Glomerular visceral epithelial cell (primary cell): ENCODE results near the gene GJA9.
"Not testable (repeated sequence)": the region's sequence is repeated elsewhere in the genome, so short reads cannot be mapped to it uniquely, and the experiment has no call there.

Experiments
- DNase-seq: peaks from one replicate; pipeline ENCODE4 v3.0.0-alpha.2; 2016; ENCODE audit errors: extremely low spot score

GJA9 gene

DNA sequence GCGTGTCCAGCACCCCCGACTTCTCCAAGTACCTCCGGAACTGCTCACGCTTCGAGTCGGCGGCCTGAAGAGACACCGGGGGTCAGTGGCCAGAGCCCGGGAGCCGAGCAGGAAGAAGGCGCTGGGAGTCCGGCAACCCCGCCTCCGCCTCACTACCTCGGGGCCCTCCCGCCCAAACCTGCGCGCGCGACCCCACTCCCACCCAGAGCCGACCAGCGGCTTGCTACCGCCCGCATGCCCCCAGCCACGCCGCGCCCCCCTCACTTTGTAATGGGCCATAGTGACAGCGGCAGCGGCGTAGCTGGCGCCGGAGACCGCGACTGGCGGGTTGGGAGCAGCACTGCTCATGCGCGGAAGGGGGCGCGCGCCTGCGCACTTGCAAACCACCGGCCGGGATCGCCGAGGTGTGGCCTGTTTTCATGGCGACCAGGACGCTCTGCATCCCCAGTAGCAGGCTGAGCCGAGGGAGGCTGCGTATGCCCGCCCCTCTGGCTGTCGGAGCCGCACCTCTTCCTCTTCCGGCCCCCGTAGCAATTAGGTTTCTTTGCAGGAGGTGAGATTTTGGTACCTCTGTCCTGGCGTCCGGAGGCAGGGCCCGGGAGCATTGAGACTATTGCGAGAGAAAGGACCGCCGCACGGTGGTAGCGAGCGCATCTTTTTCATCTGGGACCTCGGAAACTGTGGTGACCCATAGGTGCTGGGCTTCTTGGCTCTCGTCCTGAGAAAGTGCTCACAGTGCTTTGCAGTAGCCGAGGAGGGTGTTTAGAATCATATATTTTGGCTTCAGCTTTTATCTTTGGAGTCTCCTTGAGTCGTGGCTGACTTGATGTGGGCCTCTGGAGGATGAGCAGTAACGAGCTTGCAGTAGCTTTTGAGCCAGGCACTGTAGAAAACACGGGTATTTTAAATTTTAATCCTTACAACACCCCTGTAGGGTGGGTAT is 8.1 kb downstream of the GJA9 start, which contains the start of gene MYCBP:
Gene MYCBP, minus strand, starts transcription at position 322 of the 943 bp plus-strand sequence. Its CDS starts 43 bp downstream, at position 279.
- DNase-seq: peak; percentile 97

DNA sequence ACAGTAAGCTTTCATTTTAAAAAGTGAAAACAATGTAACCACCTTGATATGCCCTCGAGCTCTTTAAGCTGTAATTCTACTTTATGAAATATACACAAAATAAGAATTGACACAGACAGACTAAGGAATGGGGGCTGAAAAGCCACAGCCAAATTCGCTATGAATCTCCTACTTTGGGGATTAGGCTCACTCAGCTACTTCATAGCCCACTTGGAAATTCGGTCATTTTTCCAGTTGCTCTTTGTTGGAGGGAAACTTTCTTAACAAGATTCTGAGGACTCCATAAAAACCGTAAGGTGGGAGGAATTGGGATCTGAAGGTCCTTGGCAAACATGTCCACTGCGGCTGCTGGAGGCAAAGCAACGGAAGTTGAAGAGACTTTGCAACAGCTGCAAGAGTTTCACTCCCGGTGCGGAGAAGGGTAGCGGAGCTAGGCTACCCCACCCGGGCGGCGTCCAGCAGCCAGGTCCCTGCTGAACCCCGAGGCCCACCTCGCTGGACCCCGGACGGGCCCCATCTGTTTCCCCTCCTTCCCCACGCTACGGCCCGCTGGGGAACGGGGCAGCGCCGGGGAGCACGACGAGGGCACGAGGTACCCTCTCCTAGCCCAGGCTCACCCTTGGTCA is 8.9 kb downstream of the GJA9 start:
- DNase-seq: peak; percentile 5

DNA sequence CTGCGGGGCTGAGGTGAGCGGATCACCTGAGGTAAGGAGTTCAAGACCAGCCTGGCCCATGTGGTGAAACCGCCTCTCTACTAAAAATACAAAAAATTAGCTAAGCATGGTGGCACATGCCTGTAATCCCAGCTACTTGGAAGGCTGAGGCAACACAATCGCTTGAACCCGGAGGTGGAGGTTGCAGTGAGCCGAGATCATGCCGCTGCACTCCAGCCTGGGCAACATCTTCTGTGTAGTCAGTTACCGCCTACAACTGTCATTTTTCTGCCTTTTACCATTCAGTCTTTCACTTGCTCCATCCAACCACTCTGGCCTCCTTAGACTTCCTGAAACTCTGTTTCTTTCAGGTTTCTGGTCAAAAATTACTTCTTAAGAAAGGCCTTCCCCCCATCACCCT is 10.4 kb downstream of the GJA9 start:
- DNase-seq: no peak

DNA sequence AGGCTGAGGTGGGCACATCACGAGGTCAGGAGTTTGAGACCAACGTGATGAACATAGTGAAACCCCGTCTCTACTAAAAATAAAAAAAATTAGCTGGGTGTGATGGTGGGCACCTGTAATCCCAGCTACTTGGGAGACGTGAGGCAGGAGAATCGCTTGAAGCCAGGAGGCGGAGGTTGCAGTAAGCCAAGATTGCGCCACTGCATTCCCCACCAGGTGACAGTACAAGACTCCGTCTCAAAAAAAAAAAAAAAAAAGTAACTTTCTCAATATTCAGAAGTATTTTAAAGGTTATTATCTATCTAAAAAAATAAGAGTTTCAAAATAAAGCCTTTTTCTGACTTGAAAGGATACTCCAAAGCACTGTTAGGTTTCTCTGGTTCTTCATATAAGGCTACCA is 14.2 kb downstream of the GJA9 start:
- no peak for DNase-seq

DNA sequence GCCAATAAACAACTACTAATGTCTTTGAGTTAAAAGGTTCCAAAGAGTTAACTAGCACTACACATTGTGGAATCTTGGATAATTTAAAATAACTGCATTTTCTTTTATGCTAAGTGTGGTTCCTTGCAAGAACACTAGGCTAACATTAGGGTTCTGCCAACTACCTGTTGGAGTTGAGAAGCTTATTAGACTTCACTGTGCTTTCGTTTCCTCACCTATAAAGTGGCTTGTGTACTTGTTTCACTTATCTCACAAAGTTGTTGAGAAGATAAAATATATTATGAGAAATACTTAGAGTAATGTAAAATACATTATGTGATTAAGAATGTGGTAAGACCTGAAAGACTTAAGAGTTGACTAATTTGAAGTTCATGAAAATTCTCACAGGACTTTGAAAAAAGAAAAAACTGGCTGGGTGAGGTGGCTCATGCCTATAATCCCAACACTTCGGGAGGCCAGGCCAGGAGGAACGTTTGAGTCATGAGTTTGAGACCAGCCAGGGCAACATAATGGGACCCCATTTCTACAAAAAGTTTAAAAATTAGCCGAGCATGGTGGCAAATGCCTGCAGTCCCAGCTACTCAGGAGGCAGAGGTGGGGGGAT is 16.2 kb downstream of the GJA9 start:
- DNase-seq: no peak

DNA sequence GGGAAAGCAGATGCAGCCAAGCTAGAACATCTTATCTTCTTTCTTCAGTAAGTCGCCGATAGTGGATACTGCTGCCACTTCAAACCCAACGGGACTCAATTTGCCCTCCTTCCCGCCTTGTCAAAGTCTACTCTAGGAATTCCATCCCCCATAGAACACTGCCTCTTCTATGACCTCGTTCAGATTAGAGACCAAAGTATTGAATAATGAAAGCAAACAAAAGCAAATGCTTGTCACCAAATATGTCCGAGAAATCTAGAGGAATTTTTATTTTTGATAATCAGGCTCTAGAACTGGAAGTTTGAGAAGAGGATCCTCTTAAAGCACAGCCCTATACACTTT is 21.0 kb downstream of the GJA9 start:
- DNase-seq: peak; percentile 5

DNA sequence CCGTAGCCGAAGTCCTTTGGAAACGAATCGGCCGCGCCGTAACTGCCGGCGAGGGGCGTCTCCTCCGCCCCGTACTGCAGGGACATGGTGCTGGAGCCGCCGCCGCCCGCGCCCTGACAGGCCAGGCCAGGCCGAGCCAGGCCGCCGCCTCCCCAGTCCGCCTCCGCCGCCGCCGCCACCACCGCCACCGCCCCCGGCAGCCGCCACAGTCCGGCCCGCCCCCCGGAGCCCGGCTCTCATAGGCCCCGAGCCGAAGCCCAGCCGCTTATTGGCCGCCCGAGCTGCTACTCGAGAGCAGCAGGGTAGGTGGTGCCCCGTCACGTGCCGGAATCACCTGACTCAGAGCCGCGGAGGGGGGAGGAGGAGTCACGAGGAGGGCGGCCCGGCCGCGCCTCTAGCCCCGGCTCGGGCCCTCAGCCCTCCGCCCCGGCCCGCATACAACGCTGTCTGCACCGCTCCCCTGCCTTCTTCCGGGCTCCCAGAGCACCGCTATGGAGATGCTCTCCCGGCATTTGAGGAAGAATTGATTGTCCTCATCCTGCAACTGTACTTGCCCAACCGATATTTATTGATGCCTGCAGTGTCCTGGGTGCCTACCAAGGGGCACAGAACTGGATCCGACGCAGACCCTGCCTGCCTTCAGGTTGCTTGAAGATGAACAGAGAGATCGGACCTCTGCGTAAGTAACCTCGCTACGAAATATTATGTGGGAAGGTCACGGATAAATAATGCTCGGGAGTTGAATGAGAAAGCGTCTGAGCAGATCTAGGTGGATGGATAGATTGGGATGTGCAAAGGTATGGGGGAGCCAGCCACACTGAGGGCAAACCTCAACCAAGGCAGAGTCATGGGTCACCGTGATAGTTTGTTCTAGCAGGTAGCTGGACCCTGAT is 21.6 kb downstream of the GJA9 start, which contains the start of gene RRAGC:
Gene RRAGC, minus strand, starts transcription at position 212 of the 893 bp plus-strand sequence. Its CDS starts 126 bp downstream, at position 86.
- peak; percentile 99 for DNase-seq

DNA sequence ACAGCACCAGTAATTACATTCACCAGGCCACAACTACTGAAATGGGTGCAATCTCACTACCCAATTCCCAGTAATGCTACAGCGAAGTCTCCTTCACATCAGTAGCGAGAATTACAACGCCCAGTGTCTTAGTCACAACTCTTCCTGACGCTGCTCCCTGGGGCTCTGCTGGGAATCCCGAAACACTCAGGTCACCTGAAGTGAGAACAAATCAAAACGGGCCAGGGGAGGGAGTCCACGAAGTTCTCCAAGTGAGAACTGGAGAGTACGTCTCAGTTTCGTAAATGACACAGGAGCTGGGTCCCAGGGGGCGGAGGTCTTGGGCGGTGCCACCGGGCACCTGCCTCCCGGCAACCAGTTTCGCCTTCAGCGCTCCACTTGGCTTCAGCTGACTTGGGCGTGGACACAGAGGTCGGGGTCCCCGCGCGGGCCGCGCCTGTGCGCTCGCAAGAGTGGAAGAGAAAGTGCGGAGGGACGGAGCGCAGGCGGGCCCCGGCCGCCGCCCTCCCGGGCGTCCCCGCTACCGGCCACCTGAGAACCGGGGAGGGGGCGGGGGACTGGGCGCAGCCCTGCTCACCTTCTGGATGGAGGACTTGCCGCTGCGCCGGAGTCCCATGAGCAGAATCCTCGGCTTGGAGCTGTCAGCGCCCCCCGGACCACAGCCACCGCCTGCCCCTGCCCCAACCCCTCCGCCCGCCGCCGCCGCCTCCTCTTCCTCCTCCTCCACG is 22.4 kb downstream of the GJA9 start:
- peak; percentile 66 for DNase-seq

DNA sequence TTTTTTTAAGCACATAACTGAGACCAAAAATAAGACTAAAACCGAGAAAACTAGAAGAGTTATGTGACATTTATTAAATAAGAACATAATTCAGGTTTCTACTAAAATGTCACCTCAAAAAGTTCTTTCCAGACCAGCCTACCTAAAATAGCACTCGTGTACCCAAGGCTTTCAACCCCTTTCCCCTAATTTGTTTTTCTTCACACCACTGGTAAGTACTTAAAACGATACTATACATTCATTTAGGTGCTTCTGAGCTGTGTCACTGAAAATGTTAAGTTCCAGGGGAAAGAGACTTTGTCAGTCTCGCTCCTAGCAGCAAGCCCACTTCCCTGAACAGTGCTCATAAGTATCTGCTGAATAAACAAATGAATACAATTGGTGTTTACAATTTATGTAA is 28.6 kb downstream of the GJA9 start:
- no peak for DNase-seq

DNA sequence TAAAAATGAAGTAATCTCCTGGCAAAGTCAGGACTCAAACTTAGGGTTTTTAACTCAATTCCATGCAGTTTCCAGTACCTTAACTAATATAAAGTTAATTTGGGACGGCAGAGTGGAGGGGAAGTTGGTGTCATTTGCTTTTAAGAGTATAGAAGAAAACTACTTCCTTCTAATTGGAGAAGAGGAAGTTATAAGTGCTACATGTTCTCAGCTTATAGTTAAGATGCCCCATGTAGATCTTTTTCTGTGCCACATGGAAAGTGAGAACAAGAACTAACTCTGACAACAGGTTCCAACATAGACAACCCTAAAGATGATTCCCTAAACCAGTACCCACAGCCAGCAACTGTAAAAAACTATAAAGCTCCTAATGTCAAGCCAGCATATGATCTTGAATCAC is 33.3 kb downstream of the GJA9 start:
- DNase-seq: no peak

DNA sequence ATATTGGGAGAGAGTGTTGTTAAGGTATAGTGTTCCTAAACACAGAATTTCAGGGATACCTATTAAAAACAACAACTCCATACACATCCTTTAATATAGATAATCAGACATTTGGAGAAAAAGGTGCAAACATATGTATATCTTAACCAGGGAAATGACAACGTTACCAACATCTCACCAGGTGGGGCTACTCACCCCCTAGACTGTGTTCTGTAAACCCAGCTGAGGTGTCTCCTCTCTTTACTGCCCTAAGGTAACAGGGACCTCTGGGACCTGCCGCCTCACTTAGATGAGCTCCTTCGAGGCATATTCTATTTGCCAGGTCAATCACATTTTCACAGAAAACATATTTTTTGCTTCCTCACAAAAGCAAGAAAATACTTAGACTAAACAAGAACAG is 35.2 kb downstream of the GJA9 start:
- DNase-seq: no peak

DNA sequence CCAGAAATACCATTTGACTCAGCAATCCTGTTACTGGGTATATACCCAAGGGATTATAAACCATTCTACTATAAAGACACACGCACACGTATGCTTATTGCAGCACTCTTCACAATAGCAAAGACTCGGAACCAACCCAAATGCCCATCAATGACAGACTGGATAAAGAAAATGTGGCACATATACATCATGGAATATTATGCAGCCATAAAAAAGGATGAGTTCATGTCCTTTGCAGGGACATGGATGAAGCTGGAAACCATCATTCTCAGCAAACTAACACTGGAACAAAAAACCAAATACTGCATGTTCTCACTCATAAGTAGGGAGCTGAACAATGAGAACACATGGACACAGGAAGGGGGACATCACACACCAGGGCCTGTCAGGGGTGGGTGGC is 36.3 kb downstream of the GJA9 start:
- DNase-seq: not testable (repeated sequence)

DNA sequence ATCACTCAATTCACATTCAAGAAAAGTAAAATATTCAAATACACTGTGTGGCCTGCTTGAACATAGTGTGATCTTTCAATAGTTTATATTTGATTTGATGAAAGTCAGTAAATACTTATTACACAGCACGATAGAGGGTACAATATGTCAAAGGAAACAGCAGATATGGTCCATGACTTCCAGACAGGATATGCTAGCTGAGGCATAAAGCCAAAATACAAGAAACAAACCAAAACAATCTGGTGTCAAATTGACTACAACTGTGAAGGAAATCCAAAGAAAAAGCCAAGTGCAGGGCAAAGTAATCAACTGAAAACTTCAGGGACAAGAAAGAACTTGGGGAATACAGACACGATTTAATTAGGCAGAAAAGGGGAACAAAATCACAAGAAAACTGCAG is 41.1 kb downstream of the GJA9 start:
- no peak for DNase-seq

DNA sequence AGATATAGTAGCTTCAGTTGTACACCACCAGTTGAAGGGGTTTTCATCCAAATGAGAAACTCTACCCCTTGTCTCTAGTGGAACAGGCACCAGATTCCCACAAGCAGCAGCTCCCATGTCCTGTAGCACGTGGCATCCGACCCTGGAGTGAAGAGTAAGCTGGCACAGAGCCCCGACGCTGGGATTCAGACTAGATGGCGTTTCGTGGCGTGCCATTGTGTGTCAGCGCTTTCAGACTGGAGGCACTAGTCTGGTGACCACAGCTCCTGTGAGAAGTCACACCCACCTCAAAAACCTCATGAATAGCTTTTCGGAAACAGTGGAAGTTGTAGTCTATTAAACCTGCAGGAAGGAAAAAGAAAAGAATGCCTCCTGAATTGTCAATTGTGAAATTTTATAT is 42.0 kb downstream of the GJA9 start:
- no peak for DNase-seq

DNA sequence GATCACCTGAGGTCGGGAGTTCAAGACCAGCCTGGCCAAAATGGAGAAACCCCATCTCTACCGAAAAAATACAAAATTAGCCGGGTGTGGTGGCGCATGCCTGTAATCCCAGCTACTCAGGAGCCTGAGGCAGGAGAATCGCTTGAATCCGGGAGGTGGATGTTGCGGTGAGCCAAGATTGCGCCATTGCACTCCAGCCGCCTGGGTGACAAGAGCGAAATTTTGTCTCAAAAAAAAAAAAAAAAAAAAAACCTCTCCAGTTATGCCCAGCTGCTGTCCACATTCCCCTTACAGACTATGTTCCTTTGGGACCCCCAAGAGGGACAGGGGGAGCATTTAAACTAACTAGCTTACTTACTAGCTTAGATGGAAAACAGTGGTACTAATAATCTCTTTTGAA is 45.1 kb downstream of the GJA9 start:
- not testable (repeated sequence) for DNase-seq

DNA sequence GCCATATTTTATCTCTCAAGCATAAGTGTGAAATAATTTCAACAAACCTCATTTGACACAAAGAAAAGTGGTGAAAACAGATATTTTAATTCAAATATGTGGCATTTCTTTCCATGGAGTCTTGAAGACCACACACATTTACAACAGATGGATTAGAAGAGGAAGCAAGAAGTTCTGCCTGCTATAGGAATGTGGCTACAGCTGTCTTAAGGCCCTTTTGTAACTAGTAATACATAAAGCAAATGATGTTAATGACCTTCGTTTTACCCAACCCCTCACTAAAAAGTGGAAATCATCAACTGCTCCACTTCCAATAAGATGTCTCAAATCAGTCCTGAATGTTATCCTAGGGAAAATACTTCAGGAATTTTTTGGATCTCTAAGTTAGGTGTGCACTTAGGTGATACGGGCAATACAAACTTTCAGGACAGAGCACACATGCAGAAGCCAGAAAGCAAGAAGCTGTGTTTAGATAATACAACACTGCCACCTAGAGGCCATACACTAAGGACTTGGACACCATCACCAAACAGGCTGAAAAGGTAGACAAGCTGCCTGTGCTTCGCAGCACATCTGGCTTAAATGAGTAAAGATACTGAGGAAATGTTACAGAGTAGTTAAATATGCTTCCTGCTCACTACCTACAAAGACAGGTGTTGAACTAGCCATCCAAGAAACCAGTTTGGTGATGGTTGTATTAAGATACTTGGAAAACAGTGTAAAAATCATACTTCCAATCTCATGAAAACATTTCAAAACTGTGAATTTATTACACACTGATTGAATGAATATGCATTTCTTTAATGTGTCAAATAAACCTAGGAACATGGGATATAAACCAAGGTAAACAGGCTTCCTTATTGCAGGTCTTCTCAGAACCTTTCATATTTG is 46.2 kb downstream of the GJA9 start:
- DNase-seq: peak; percentile 76

DNA sequence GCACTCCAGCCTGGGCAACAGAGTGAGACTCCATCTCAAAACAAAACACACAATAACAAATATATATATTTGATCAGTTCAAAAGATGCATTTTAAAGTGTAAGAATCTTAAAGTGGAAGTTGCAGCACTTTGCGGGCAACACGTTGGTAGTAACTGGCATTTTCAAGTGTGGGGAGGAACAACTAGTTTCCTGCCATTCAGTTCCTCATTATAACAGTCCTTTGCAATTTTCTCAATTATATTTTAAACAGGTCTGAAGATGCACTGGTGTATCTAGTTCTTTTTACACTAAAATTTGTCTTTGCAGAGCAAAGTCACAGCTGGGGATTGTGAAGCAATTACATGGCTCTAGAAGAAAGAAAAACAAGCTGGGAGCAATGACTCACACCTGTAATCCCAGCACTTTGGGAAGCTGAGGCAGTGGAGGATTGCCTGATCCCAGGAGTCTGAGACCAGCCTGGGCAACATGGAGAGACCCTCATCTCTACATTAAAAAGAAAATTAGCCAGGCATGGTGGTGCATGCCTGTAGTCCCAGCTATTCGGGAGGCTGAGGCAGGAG is 47.1 kb downstream of the GJA9 start:
- DNase-seq: no peak

DNA sequence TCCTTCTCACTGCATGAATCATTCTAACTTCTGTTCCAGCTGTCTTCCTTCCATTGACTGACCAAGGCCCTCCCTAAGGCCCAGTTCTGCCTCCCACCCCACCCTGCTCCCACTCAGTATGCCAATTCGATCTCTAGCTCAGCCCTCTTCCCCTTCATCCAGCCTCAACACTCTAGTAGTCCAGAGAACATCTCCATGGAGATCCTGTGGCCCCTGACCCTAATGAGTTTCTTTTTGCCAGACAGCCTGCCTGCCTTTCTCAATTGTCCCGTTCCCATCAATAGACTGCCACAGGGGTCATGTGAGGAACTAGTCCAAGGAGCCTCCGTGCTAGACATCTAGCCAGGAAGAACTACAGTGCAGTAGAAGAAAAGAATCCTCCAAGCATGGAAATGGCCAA is 48.2 kb downstream of the GJA9 start:
- DNase-seq: no peak

DNA sequence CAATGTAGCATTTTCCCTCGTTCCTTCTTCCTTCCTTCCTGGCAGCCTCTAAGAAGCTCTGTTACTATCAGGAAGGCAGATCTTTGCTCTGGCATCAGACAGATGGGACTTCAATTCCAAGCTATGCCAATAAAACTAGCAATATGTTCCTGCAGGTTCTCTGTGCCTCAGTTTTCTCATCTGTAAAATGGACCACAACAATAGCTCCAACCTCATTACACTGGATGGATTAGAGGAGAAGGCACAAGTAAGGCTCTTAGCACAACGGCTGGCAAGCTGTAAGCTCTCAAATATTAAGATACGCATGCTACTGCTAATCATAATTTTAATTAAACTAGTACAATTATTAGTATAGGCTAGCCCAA is 49.0 kb downstream of the GJA9 start:
- no peak for DNase-seq
